ENCODE results near the gene KYAT1. TPM values are rescaled to one million over a fixed set of nuclear protein-coding genes. Genes with fewer than 3 reads are reported as not detected.
A peak's percentile ranks its signal among the peaks of the same experiment; 100 is the strongest.

KYAT1 gene
- total and polyA plus RNA-seq, 2 of the 13 experiments (the other 11 are each of a cell fraction or from before 2014, with no cell fraction given) = 9.2 to 46.5 TPM

GRCh38 chr9:128818099-128818838, 63.5 kb downstream of the KYAT1 start, which contains the start of gene ENDOG (continued):
- no peak for TF ChIP-seq EHMT2 (IDR thresholded peaks at IDR 0.05; ENCODE audit: borderline replicate concordance, low read depth, low read length)
- no peak for TF ChIP-seq MIER2 (CRISPR knock-in tag; IDR thresholded peaks at IDR 0.05)
- TF ChIP-seq E2F2 (CRISPR knock-in tag; IDR thresholded peaks at IDR 0.05; ENCODE audit: borderline replicate concordance) = no peak
- TF ChIP-seq, protein P1, sequence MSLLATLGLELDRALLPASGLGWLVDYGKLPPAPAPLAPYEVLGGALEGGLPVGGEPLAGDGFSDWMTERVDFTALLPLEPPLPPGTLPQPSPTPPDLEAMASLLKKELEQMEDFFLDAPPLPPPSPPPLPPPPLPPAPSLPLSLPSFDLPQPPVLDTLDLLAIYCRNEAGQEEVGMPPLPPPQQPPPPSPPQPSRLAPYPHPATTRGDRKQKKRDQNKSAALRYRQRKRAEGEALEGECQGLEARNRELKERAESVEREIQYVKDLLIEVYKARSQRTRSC (CRISPR knock-in tag; IDR thresholded peaks at IDR 0.05; ENCODE audit: low read depth) = no peak
- TF ChIP-seq MED1 (CRISPR knock-in tag; IDR thresholded peaks at IDR 0.05) = peak; percentile 20; the same call in 1 of the 2 replicates
- TF ChIP-seq ZNF3 (CRISPR knock-in tag; IDR thresholded peaks at IDR 0.05) = no peak
- TF ChIP-seq ETS1 (CRISPR knock-in tag; IDR thresholded peaks at IDR 0.05) = no peak
- TF ChIP-seq ELF3 (CRISPR knock-in tag; IDR thresholded peaks at IDR 0.05) = no peak; the same call in none of the 2 replicates
- TF ChIP-seq, protein P2, sequence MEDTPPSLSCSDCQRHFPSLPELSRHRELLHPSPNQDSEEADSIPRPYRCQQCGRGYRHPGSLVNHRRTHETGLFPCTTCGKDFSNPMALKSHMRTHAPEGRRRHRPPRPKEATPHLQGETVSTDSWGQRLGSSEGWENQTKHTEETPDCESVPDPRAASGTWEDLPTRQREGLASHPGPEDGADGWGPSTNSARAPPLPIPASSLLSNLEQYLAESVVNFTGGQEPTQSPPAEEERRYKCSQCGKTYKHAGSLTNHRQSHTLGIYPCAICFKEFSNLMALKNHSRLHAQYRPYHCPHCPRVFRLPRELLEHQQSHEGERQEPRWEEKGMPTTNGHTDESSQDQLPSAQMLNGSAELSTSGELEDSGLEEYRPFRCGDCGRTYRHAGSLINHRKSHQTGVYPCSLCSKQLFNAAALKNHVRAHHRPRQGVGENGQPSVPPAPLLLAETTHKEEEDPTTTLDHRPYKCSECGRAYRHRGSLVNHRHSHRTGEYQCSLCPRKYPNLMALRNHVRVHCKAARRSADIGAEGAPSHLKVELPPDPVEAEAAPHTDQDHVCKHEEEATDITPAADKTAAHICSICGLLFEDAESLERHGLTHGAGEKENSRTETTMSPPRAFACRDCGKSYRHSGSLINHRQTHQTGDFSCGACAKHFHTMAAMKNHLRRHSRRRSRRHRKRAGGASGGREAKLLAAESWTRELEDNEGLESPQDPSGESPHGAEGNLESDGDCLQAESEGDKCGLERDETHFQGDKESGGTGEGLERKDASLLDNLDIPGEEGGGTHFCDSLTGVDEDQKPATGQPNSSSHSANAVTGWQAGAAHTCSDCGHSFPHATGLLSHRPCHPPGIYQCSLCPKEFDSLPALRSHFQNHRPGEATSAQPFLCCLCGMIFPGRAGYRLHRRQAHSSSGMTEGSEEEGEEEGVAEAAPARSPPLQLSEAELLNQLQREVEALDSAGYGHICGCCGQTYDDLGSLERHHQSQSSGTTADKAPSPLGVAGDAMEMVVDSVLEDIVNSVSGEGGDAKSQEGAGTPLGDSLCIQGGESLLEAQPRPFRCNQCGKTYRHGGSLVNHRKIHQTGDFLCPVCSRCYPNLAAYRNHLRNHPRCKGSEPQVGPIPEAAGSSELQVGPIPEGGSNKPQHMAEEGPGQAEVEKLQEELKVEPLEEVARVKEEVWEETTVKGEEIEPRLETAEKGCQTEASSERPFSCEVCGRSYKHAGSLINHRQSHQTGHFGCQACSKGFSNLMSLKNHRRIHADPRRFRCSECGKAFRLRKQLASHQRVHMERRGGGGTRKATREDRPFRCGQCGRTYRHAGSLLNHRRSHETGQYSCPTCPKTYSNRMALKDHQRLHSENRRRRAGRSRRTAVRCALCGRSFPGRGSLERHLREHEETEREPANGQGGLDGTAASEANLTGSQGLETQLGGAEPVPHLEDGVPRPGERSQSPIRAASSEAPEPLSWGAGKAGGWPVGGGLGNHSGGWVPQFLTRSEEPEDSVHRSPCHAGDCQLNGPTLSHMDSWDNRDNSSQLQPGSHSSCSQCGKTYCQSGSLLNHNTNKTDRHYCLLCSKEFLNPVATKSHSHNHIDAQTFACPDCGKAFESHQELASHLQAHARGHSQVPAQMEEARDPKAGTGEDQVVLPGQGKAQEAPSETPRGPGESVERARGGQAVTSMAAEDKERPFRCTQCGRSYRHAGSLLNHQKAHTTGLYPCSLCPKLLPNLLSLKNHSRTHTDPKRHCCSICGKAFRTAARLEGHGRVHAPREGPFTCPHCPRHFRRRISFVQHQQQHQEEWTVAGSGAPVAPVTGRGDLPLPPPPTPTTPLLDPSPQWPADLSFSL (CRISPR knock-in tag; IDR thresholded peaks at IDR 0.05) = no peak
- TF ChIP-seq ATF7 (IDR thresholded peaks at IDR 0.05) = no peak
- TF ChIP-seq ATF7 (CRISPR knock-in tag; IDR thresholded peaks at IDR 0.05) = no peak
- peak; percentile 36; the same call in 1 of the 2 replicates for TF ChIP-seq RXRA (CRISPR knock-in tag; IDR thresholded peaks at IDR 0.05)
- TF ChIP-seq JUND (CRISPR knock-in tag; IDR thresholded peaks at IDR 0.05) = no peak
- TF ChIP-seq ZNF563 (CRISPR knock-in tag; IDR thresholded peaks at IDR 0.05) = peak; percentile 82
- peak; percentile 41 for TF ChIP-seq RBM39 (IDR thresholded peaks at IDR 0.05; ENCODE audit: low read depth, low read length, poor library complexity, severe bottlenecking)
- no peak for TF ChIP-seq NR2F6 (IDR thresholded peaks at IDR 0.05)
- TF ChIP-seq NR2F6 (CRISPR knock-in tag; IDR thresholded peaks at IDR 0.05) = peak; percentile 58; the same call in 1 of the 2 replicates
- TF ChIP-seq SIX1 (CRISPR knock-in tag; IDR thresholded peaks at IDR 0.05; ENCODE audit: borderline replicate concordance) = no peak
- TF ChIP-seq, protein P3, sequence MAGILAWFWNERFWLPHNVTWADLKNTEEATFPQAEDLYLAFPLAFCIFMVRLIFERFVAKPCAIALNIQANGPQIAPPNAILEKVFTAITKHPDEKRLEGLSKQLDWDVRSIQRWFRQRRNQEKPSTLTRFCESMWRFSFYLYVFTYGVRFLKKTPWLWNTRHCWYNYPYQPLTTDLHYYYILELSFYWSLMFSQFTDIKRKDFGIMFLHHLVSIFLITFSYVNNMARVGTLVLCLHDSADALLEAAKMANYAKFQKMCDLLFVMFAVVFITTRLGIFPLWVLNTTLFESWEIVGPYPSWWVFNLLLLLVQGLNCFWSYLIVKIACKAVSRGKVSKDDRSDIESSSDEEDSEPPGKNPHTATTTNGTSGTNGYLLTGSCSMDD (CRISPR knock-in tag; IDR thresholded peaks at IDR 0.05) = no peak
- no peak for TF ChIP-seq RFX3 (CRISPR knock-in tag; IDR thresholded peaks at IDR 0.05)
- no peak for TF ChIP-seq CBX1 (IDR thresholded peaks at IDR 0.05; ENCODE audit: low read depth)
